Esophagus squamous epithelium (tissue), 4 donors: ENCODE results near the gene MARCHF10.

Experiments
- CTCF ChIP-seq, 6 experiments: fragments of 450-650 bp in 4 of 6; fragments of 200-600 bp in 2 of 6; sonication (generic) in 2 of 6; IDR thresholded peaks; one replicate each; pipeline ENCODE4 v1.5.1; 2016 to 2019; ENCODE audit warnings: antibody characterized with exemption in 6 of 6, mild to moderate bottlenecking in 4 of 6, moderate library complexity in 4 of 6
- POLR2A ChIP-seq, 4 donors: fragments of 450-650 bp; IDR thresholded peaks; one replicate each; pipeline ENCODE4 v1.6.1; 2017; ENCODE audit warnings: antibody characterized with exemption in 4 of 4, mild to moderate bottlenecking in 4 of 4, moderate library complexity in 3 of 4

- TF ChIP-seq CTCF (IDR thresholded peaks at IDR 0.05) (no peak), POLR2A (IDR thresholded peaks at IDR 0.05) (no peak)
Measured at GRCh38 chr17:62706598-62707424, 101.3 kb downstream of the MARCHF10 start.
